T-helper 1 cell treated with Interleukin-12 subunit alpha and Interleukin-12 subunit beta and Interleukin-4 antibody, amounts not matched to agents 30 ng/mL and 1 ng/mL, for 36 hours (primary cell): Measurements from ENCODE around the gene RITA1. TPM values are rescaled to one million over a fixed set of nuclear protein-coding genes. Genes with fewer than 3 reads are reported as not detected.
"Not testable (repeated sequence)": the region's sequence is repeated elsewhere in the genome, so short reads cannot be mapped to it uniquely, and the experiment has no call there.

ENCODE experiments used
- intact Hi-C: fragments of 100-400 bp; cut with micrococcal nuclease; formaldehyde crosslinking; loops from one replicate; pipeline ENCODE4 v1.15.1; 2024
- total RNA-seq: library from RNA; stranded (reverse); gene quantifications from 2 replicates; pipeline ENCODE4 v1.2.3, GENCODE V29; 2022

Gene RITA1
- total RNA-seq: 25.1 and 26.0 TPM in 2 replicates

GRCh38 chr12:113185180-113186032, at the start of gene RITA1, which contains the start of gene DDX54:
Gene RITA1, plus strand, starts transcription at chr12:113185721. Its CDS starts 1,026 bp downstream, at chr12:113186747.
Gene DDX54, minus strand, starts transcription at chr12:113185478. Its CDS starts 27 bp downstream, at chr12:113185451.
- intact Hi-C loops: loop anchor here (1.0 to 5.0 kb wide), 6 partner anchors 23 to 782 kb away; partner anchors contain the start of genes OAS1, OAS3, RBM19 and SLC8B1

GRCh38 chr12:113136128-113136989, 49.2 kb upstream of the RITA1 start:
- intact Hi-C loops: no loop called here

- intact Hi-C loops: no loop called here
Observed at GRCh38 chr12:113136990-113137511, 48.5 kb upstream of the RITA1 start.

GRCh38 chr12:113137861-113138783, 47.4 kb upstream of the RITA1 start:
- intact Hi-C loops: no loop called here

GRCh38 chr12:113138826-113139225, 46.7 kb upstream of the RITA1 start:
- intact Hi-C loops: no loop called here

- intact Hi-C loops: no loop called here
Observed at GRCh38 chr12:113140706-113141105, 44.8 kb upstream of the RITA1 start.

GRCh38 chr12:113141716-113142115, 43.8 kb upstream of the RITA1 start:
- intact Hi-C loops: not testable (repeated sequence)

- intact Hi-C loops: no loop called here
Observed at GRCh38 chr12:113142173-113142885, 43.2 kb upstream of the RITA1 start.

GRCh38 chr12:113142886-113143332, 42.6 kb upstream of the RITA1 start:
- intact Hi-C loops: no loop called here

GRCh38 chr12:113143959-113144358, 41.6 kb upstream of the RITA1 start:
- intact Hi-C loops: no loop called here

GRCh38 chr12:113144806-113145205, 40.7 kb upstream of the RITA1 start:
- intact Hi-C loops: no loop called here

- intact Hi-C loops: no loop called here
Observed at GRCh38 chr12:113145720-113146551, 39.6 kb upstream of the RITA1 start.

GRCh38 chr12:113146999-113147398, 38.5 kb upstream of the RITA1 start:
- intact Hi-C loops: no loop called here

- intact Hi-C loops: no loop called here
Observed at GRCh38 chr12:113149361-113150150, 36.0 kb upstream of the RITA1 start, which contains the start of gene CFAP73. Gene CFAP73, plus strand, starts transcription at chr12:113149724. Its CDS starts 134 bp downstream, at chr12:113149858.

- intact Hi-C loops: no loop called here
Observed at GRCh38 chr12:113151655-113152054, 33.9 kb upstream of the RITA1 start.

GRCh38 chr12:113152196-113152834, 33.2 kb upstream of the RITA1 start:
- intact Hi-C loops: no loop called here
